Measurements from ENCODE around the gene HOXA2.

HOXA2 gene

DNA sequence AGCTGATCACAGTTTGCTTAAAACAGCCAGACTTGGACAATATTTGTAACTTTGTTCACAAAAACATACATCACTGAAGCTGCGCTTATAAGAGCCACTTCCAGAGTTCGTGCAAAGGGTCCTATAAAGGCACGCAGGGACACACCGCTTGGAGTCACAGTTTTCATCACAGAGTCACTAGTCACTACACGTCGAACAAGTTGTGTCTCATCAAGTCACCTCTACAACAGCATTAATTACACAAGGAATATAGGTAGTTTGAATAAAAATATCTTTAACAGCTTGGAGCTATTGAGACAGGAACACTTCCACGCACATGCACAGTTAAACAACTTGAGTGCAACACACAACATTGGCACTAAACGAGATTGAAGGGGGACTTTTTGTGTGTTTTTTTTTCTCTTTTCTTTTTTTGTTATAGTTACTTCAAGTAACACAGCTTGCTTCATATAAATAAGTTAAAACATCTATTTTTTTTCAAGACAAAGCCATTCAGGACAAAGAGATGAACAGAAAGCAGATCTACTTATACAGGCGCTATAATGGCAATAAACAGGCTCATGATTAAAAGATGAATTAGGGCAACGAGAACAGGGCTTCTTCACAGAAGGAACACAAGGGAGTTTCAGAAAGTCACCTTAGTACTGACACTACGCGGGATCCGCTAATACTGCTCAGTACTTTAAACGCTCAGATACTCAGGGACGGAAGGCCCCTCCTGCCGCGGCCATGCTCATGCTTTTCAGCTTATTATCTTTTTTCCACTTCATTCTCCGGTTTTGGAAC, 38.8 kb upstream of the HOXA2 start:
- no peak for DNase-seq

- DNase-seq: no peak
These were observed 37.8 kb upstream of the HOXA2 start for GRCh38 chr7:27140126-27140857.

GRCh38 chr7:27139334-27140125, 37.0 kb upstream of the HOXA2 start:
- no peak for DNase-seq

- no peak for DNase-seq
These were observed 36.5 kb upstream of the HOXA2 start for GRCh38 chr7:27138985-27139333.

DNA sequence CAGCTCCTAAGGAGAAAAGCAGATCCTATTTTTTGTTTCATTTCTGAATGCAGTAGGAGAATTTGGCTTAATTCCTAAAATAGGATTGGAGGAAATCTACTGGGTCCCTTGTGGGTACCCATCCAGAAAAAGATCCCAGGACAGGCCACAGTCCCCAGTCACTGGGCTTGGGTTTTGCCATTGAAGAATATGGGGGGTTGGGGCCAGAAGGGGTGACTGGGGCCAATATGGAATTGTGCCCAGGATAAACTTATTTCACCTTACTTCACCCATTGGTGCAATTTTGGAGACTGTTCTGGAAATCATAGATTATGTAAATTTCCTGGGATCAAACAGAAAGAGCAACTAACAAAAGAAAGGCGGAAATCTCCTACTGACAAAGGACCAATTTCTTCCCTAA, 36.0 kb upstream of the HOXA2 start:
- DNase-seq: no peak

GRCh38 chr7:27137640-27138315, 35.3 kb upstream of the HOXA2 start:
- DNase-seq: no peak

GRCh38 chr7:27134392-27134791, 31.9 kb upstream of the HOXA2 start:
- no peak for DNase-seq

DNA sequence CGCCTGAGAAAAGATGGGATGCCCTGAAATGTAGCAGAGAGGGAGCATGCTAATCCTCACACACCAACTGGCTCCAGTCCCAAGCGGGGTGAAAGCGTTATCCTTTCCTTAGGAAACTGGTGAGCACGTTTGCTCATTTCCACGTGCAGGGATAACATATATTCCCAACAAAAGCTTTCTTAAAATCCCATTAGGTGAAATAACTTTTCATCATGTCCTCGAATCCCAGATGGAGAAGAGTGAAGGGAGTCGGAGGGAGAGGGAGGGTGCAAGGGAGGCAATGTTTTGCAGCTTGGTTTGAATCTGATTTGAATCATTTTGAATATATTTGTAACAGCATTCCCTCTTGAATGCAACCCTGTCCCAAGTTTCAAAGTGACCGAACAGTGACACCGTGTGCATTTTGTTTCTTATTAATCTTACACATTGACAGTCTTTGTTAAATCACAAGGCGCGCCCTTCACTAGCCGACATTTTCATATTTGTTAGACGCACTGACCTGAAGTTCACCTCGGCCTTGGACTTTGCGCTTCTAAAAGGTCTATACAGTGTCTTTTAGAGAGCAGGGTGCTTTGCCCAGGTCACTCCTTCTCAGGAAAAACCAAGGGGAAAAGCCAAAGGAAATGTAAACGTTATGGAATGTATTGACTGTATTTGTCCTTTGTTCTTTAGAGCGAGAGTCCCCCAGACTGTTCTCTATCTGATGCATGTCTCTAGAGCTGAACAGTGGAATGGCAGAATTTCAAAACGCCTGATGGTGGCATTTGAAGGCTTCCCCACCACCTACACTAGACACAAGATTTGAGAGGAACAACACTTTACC, 31.1 kb upstream of the HOXA2 start:
- DNase-seq: no peak

GRCh38 chr7:27132978-27133377, 30.5 kb upstream of the HOXA2 start:
- DNase-seq: no peak

GRCh38 chr7:27132214-27132613, 29.7 kb upstream of the HOXA2 start:
- DNase-seq: no peak

- DNase-seq: no peak
These were observed 28.9 kb upstream of the HOXA2 start for GRCh38 chr7:27131390-27131819.

DNA sequence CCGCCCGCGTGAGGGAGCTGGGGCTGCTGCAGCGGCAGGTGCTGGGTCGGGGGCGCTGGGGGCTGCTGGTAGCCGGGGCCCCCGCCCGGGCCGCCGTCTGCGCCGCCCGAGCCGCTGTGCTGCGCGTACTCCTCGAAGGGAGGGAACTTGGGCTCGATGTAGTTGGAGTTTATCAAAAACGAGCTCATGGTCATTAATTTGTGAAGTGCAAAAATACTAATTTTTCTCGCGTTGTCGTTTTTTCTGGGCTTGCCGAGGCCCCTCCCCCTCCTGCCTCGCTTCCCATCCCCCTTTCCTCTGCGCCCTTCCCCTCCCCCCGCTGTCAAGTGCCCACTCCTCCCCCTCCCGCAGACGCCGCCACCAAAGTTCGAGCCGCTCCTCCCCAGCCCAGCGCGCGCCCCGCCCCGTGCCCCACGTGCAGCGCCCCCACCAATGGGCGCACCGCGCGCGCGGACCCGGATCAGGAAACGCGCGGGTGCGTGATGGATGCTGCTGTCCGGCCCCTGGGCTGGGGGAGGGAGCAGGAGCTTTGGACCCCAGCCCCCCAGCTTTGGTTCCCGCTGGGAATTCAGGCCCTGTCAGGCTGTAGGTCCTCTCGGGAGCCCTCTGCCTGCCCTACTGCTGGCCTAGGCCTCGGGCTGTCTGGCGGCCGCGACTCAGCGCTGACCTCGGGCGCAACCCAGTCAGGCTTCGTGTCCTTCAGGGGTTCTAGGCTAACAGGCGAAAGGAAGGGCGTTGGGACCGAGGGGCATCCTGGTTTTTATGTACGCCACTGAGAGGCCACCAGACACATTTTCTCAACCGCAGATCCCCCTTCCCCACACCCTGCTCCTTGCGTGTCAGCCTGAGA, 28.3 kb upstream of the HOXA2 start, which contains the start of gene HOXA4:
TSS of gene HOXA4 (minus strand) at position 218 of the 850 bp plus-strand sequence. CDS start at position 194, 24 bp downstream.
- peak; percentile 86 for DNase-seq

DNA sequence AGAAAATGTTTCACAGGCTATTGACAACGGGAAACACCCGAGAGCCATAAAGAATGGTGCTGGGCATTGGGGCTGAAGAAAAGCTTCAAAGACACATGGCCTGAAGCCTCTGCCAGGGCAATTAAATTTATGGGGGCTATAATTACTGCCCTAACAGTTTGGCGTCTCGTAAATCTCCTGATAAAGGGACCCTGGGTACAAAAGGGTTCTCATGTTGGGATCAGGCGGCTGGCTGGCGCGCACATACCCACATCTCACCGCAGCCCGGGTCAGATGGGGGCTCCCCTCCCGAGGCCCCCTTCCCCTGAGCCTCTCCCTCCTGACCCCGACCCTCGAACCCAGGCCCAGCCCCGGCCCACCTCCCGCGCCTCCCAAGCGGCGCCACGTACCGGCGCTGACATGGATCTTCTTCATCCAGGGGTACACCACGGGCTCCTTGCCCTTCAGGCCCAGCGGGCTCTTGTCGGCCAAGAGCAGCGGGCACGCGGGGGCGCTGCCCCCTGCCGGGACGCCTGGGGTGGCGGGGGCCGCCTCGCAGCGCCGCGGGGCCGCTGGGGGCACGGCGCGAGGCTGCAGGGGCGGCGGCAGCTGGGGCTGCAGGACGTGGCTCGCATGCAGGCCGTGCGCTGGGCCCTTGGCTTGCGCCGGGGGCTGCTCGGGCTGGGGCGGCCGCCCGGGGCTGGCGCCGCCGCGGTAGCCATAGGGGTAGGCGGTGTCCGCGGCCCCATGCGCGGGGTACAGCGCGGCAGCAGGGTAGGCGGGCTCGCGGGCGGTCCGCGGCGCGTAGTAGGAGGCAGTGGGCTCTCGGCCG, 27.5 kb upstream of the HOXA2 start:
- peak; percentile 62 for DNase-seq

DNA sequence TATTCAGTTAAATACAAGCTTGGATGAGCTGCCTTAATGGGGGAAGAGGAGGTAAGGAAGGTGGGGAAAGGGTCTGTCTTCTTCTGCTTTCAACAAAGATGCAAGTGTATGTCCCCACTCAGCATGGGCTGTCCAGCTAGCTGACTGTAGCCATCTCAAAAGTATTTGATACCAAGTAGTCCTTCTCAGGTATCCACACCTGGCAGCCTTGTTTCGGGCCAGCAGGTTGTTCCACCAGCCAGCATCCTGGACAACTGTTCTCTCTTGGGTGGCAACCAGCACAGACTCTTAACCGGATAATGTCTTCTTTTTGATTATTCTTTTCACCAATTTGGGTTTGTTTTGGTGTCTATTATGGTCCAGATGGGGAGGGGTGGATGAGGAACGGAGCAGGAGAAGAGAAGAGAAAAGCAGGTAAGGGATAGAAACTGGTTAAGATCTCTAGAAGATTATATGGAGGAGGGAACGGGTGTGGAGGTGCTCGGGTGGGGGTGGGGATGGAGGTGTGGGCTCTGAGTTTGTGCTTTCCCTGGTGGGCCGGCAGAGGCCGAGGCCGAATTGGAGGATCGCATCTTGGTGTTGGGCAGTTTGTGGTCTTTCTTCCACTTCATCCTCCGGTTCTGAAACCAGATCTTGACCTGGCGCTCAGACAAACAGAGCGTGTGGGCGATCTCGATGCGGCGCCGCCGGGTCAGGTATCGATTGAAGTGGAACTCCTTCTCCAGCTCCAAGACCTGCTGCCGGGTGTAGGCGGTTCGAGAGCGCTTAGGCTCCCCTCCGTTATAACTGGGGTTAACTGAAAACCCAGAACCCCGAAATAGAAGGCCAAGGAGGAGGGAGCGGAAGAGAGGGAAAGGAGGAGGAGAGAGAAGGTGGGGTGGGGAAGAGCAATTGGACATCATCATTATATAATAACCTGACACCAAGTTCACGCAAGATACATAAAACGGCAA, 26.6 kb upstream of the HOXA2 start:
- no peak for DNase-seq

DNA sequence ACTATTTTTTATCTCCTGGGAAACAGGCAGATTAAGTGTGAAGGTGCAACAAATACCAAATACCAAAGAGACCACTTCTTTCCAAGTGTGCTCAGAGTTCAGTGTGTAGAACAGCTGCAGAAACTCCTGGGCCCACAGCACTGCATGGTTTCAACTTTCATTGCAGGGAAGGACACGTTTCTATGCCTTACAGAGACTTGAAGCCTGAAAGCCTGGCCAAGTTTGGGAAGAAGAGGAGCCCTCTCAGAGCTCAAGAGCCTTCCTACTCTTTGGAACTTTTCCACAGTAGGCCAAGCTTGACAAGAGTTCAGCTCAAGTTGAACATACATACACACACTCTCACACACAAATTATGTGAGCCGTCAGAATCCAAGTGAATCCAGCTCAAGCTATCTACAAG, 25.6 kb upstream of the HOXA2 start:
- DNase-seq: no peak

DNA sequence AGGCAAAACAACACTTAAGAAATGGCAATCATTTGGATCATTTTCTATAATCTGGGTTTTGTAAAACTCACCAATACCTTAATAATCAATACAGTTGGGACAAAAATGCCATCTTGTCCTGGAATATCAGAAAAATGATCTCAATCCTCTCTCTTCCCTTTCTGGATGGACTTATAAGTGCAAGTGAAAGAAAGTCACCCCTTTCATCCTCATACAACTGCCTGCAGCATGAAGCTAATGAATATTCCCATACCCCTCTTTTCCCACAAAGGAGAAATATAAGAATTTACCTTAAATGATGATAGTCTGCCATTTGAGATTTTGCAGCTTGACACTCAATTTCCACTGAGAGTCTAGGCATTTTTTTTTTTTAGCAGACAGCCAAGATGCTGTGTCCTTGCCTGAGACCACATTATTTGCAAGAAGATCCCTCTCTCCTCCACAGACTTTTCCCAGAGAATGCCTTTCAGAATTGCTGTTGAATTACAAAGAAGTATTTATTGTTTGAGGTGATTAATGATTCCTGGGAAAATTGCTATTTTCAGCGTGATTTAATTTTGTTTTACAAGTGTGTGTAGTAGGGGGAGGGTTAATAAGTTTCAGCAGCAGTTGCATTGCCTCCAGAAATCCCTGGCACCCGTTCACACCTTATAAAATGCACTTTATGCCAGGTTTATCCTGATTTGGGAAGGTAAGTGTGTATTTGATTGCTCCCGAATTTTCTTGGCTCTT, 24.3 kb upstream of the HOXA2 start:
- no peak for DNase-seq

DNA sequence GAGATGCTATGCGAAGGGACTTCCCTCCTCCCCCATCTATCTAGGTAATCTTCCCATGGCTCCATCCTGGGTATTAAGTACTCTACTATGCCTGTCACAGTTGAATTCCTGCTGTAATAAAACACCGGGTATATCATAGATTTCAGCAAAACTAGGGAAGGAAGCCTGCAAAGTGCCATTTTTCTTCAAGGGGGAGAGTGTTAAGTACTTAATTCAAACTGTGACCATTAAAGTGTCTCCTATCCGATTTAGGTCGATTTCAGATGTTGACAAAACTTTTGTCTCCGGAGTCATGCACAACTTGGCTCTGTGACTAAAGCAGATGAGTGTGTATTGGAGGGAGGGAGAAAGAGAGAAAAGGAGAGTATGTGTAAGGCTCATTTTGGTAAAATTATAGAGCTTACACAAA, 23.5 kb upstream of the HOXA2 start:
- no peak for DNase-seq

Measured in NCI-H748 treated with DMSO at 0.1 percent for 48 hours (cell line).